GM13977 (cell line): ENCODE results near the gene PACS2.
A peak's percentile ranks its signal among the peaks of the same experiment; 100 is the strongest.
"Not testable (repeated sequence)": the region's sequence is repeated elsewhere in the genome, so short reads cannot be mapped to it uniquely, and the experiment has no call there.

Experiments
- DNase-seq: peaks from one replicate; pipeline ENCODE4 v3.0.0; 2012; ENCODE audit warnings: low spot score
- CTCF ChIP-seq: IDR thresholded peaks from 2 replicates; pipeline ENCODE4 v1.5.1; 2012; ENCODE audit warnings: mild to moderate bottlenecking, control low read depth; ENCODE audit not compliant: insufficient read depth; ENCODE audit errors: extremely low read depth, missing control alignments
- in situ Hi-C: fragments of 300-500 bp; cut with MboI; formaldehyde crosslinking; loops from one replicate; pipeline ENCODE4 v1.12.0; 2022; ENCODE audit warnings: low sequenced_read_pairs, low pct_unique_long_range_greater_than_20kb, mixed read lengths, inconsistent platforms; ENCODE audit not compliant: unreplicated experiment

PACS2 gene

GRCh38 chr14:105301103-105301914, 13.2 kb upstream of the PACS2 start:
- in situ Hi-C loops, result no loop called here
- DNase-seq, result peak; percentile 100
- TF ChIP-seq CTCF, result no peak

- in situ Hi-C loops, result not testable (repeated sequence)
Measured at GRCh38 chr14:105301915-105302249, 12.7 kb upstream of the PACS2 start.

GRCh38 chr14:105303949-105304348, 10.6 kb upstream of the PACS2 start:
- no peak for TF ChIP-seq CTCF
- DNase-seq, result no peak
- in situ Hi-C loops, result no loop called here

More at GRCh38 chr14:105301915-105302249, 12.7 kb upstream of the PACS2 start:
- DNase-seq, result not testable (repeated sequence)

GRCh38 chr14:105304565-105304964, 10.0 kb upstream of the PACS2 start:
- no peak for TF ChIP-seq CTCF
- in situ Hi-C loops, result no loop called here
- no peak for DNase-seq

GRCh38 chr14:105305345-105305744, 9.2 kb upstream of the PACS2 start:
- in situ Hi-C loops, result no loop called here
- DNase-seq, result no peak
- TF ChIP-seq CTCF, result no peak

GRCh38 chr14:105305791-105306190, 8.8 kb upstream of the PACS2 start:
- no peak for DNase-seq
- in situ Hi-C loops, result no loop called here
- no peak for TF ChIP-seq CTCF

GRCh38 chr14:105307052-105307727, 7.4 kb upstream of the PACS2 start:
- in situ Hi-C loops, result no loop called here
- DNase-seq, result no peak
- no peak for TF ChIP-seq CTCF
